Measurements from ENCODE around the gene GNA14. TPM values are rescaled to one million over a fixed set of nuclear protein-coding genes. Genes with fewer than 3 reads are reported as not detected.

The GNA14 gene
- total RNA-seq, 2 experiments from 2014 or later: not detected

DNA sequence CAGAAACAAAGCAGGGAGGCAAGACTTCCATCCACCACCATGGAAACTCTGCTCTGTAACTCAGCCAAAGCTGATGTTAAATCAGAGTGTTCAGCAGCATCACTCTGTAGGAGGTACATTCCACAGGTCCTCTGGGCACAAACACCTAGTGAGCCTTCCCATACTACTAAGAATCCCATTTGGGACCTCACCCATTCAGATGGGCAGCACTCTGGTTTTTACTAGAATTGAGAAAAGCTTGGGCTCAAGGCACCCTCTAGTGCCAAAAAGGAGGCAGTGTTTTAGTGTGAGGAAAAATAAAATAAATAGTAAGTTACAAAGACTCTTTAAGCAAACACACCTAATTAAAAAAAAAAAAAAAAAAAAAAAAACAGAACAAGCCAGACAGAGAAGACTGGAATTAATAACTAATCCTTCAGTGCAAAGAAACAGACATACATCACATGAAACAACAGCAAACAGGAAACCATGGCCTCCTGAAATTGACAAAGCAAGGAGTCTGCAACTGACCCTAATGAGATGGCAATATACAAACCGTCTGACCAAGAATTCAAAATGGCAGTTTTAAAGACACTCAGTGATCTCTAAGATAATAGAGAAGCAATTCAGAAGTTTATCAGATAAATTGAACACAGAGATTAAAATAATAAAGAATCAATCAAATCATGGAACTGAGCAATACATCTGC is 159.5 kb downstream of the GNA14 start:
- no peaks in the 10 kb centered on the region for H4K20me1 ChIP-seq (ENCODE audit: insufficient read depth, low read length)
- POLR2A ChIA-PET: interaction anchor here (0.5 to 1.1 kb wide), 3 partner anchors 9 to 518 kb away, joined by 3 to 9 read pairs (median 3); no protein-coding TSS in a partner anchor
- H3K4me1 ChIP-seq (ENCODE audit: insufficient read depth, low read length, poor library complexity, severe bottlenecking): no peaks in the 10 kb centered on the region
- H3K27ac ChIP-seq (ENCODE audit: low read depth, low read length, poor library complexity, severe bottlenecking): no peak overlapping the region
- CTCF ChIA-PET (ENCODE audit: unreplicated experiment): no interaction called here
- H3K4me3 ChIP-seq (ENCODE audit: low read depth, low read length, poor library complexity, severe bottlenecking): no peak overlapping the region
- H3K9me3 ChIP-seq (ENCODE audit: low read length): no peaks in the 10 kb centered on the region
- H3K4me2 ChIP-seq (ENCODE audit: low read length): no peak overlapping the region
- H3K36me3 ChIP-seq (ENCODE audit: insufficient read depth, low read length): no peaks in the 10 kb centered on the region
- TF ChIP-seq EZH2phosphoT487 (IDR thresholded peaks at IDR 0.05; ENCODE audit: borderline replicate concordance, low read depth, low read length): no peak
- TF ChIP-seq, protein P1, sequence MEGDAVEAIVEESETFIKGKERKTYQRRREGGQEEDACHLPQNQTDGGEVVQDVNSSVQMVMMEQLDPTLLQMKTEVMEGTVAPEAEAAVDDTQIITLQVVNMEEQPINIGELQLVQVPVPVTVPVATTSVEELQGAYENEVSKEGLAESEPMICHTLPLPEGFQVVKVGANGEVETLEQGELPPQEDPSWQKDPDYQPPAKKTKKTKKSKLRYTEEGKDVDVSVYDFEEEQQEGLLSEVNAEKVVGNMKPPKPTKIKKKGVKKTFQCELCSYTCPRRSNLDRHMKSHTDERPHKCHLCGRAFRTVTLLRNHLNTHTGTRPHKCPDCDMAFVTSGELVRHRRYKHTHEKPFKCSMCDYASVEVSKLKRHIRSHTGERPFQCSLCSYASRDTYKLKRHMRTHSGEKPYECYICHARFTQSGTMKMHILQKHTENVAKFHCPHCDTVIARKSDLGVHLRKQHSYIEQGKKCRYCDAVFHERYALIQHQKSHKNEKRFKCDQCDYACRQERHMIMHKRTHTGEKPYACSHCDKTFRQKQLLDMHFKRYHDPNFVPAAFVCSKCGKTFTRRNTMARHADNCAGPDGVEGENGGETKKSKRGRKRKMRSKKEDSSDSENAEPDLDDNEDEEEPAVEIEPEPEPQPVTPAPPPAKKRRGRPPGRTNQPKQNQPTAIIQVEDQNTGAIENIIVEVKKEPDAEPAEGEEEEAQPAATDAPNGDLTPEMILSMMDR (conservative IDR thresholded peaks at IDR 0.05; ENCODE audit: low read length): peak; percentile 59
- H3K9me2 ChIP-seq (ENCODE audit: insufficient read depth, low read length): no peaks in the 10 kb centered on the region
- DNase-seq (ENCODE audit: low spot score): peak; percentile 5
- BruUV-seq (replicated peaks): no TSS peak
- no peaks in the 10 kb centered on the region for H3K79me2 ChIP-seq (ENCODE audit: insufficient read depth, low read depth, low read length)
- H2AFZ ChIP-seq (ENCODE audit: low read length): no peak overlapping the region
- intact Hi-C loops (cut with micrococcal nuclease; ENCODE audit: unreplicated experiment): loop anchor here (1.0 kb wide), 1 partner anchor 29 kb away; no protein-coding TSS in a partner anchor

DNA sequence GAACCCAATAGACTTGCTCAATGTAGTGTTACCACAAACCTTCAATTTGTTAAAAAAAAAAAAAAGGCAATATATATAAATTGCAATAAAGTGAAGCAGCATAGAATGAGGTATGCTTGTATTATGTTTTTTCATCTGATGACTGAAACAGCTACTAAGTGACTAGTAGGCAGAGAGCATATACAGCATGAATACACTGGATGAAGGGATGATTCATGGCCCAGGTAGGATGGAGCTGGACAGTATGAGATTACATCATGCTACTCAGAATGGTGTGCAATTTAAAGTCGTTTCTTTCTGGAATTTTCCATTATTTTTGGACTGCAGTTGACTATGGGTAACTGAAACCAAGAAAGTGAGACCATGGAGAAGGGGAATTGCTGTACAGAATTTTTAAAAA is 161.2 kb downstream of the GNA14 start:
- TF ChIP-seq, protein P1 (conservative IDR thresholded peaks at IDR 0.05; ENCODE audit: low read length): no peak
- no peak for TF ChIP-seq EZH2phosphoT487 (IDR thresholded peaks at IDR 0.05; ENCODE audit: borderline replicate concordance, low read depth, low read length)
- no peak overlapping the region for H2AFZ ChIP-seq (ENCODE audit: low read length)
- H4K20me1 ChIP-seq (ENCODE audit: insufficient read depth, low read length): no peaks in the 10 kb centered on the region
- CTCF ChIA-PET (ENCODE audit: unreplicated experiment): no interaction called here
- H3K4me3 ChIP-seq (ENCODE audit: low read depth, low read length, poor library complexity, severe bottlenecking): no peak overlapping the region
- POLR2A ChIA-PET: interaction anchor here (0.7 kb wide), 1 partner anchor 1124 kb away, joined by 3 read pairs; no protein-coding TSS in a partner anchor
- no peak for DNase-seq (ENCODE audit: low spot score)
- no peaks in the 10 kb centered on the region for H3K79me2 ChIP-seq (ENCODE audit: insufficient read depth, low read depth, low read length)
- BruUV-seq (replicated peaks): no TSS peak
- no peaks in the 10 kb centered on the region for H3K9me3 ChIP-seq (ENCODE audit: low read length)
- H3K4me1 ChIP-seq (ENCODE audit: insufficient read depth, low read length, poor library complexity, severe bottlenecking): no peaks in the 10 kb centered on the region
- no peaks in the 10 kb centered on the region for H3K9me2 ChIP-seq (ENCODE audit: insufficient read depth, low read length)
- no peak overlapping the region for H3K4me2 ChIP-seq (ENCODE audit: low read length)
- intact Hi-C loops (cut with micrococcal nuclease; ENCODE audit: unreplicated experiment): no loop called here
- no peaks in the 10 kb centered on the region for H3K36me3 ChIP-seq (ENCODE audit: insufficient read depth, low read length)
- H3K27ac ChIP-seq (ENCODE audit: low read depth, low read length, poor library complexity, severe bottlenecking): no peak overlapping the region

DNA sequence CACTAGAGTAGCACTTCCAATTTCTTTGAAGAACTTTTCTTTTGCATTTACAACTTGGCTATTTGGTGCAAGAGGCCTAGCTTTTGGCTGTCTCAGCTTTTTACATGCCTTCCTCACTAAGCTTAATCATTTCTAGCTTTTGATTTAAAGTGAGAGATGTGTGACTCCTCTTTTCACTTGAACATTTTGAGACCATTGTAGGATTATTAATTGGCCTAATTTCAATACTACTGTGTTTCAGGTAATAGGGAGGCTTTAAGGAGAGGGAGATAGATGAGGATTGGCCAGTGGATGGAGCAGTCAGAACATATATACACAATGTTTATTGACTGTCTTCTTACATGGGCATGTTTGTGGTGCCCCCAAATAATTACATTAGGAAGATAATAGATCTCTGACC is 161.7 kb downstream of the GNA14 start:
- no TSS peak for BruUV-seq (replicated peaks)
- H2AFZ ChIP-seq (ENCODE audit: low read length): no peak overlapping the region
- no peaks in the 10 kb centered on the region for H3K79me2 ChIP-seq (ENCODE audit: insufficient read depth, low read depth, low read length)
- no peaks in the 10 kb centered on the region for H3K9me2 ChIP-seq (ENCODE audit: insufficient read depth, low read length)
- no peaks in the 10 kb centered on the region for H3K9me3 ChIP-seq (ENCODE audit: low read length)
- POLR2A ChIA-PET: interaction anchor here (1.0 kb wide), 1 partner anchor 9 kb away, joined by 4 read pairs; no protein-coding TSS in a partner anchor
- TF ChIP-seq, protein P1 (conservative IDR thresholded peaks at IDR 0.05; ENCODE audit: low read length): no peak
- no peak for TF ChIP-seq EZH2phosphoT487 (IDR thresholded peaks at IDR 0.05; ENCODE audit: borderline replicate concordance, low read depth, low read length)
- no peaks in the 10 kb centered on the region for H4K20me1 ChIP-seq (ENCODE audit: insufficient read depth, low read length)
- CTCF ChIA-PET (ENCODE audit: unreplicated experiment): no interaction called here
- no peak overlapping the region for H3K4me2 ChIP-seq (ENCODE audit: low read length)
- intact Hi-C loops (cut with micrococcal nuclease; ENCODE audit: unreplicated experiment): no loop called here
- H3K36me3 ChIP-seq (ENCODE audit: insufficient read depth, low read length): no peaks in the 10 kb centered on the region
- no peak overlapping the region for H3K4me3 ChIP-seq (ENCODE audit: low read depth, low read length, poor library complexity, severe bottlenecking)
- H3K4me1 ChIP-seq (ENCODE audit: insufficient read depth, low read length, poor library complexity, severe bottlenecking): no peaks in the 10 kb centered on the region
- no peak overlapping the region for H3K27ac ChIP-seq (ENCODE audit: low read depth, low read length, poor library complexity, severe bottlenecking)
- DNase-seq (ENCODE audit: low spot score): no peak

All from OCI-LY7 (cell line).